Neuronal stem cell (in vitro differentiated cells): ENCODE data around the gene PHF21A.

ENCODE experiments used
- DNase-seq: peaks from one replicate; pipeline ENCODE4 v3.0.0-alpha.2; 2013; ENCODE audit warnings: low spot score
- H2AFZ ChIP-seq: one replicate; pipeline ENCODE4 v1.6.1; 2013; ENCODE audit warnings: mild to moderate bottlenecking, low read length, inconsistent platforms
- H2AK5ac ChIP-seq: 2 replicates; pipeline ENCODE4 v1.6.1; 2013; ENCODE audit warnings: low read depth, mild to moderate bottlenecking, inconsistent platforms, low read length, moderate library complexity, mixed read lengths
- H2BK120ac ChIP-seq: 2 replicates; pipeline ENCODE4 v1.6.1; 2013; ENCODE audit warnings: low read depth, mild to moderate bottlenecking, inconsistent platforms, low read length, moderate library complexity, mixed read lengths
- H2BK12ac ChIP-seq: one replicate; pipeline ENCODE4 v1.6.1; 2013; ENCODE audit warnings: low read length, inconsistent platforms
- H2BK15ac ChIP-seq: 2 replicates; pipeline ENCODE4 v1.6.1; 2013; ENCODE audit warnings: mild to moderate bottlenecking, low read length, inconsistent platforms, mixed read lengths
- H2BK5ac ChIP-seq: one replicate; pipeline ENCODE4 v1.6.1; 2013; ENCODE audit warnings: inconsistent platforms, mild to moderate bottlenecking, low read length, moderate library complexity
- H3K14ac ChIP-seq: one replicate; pipeline ENCODE4 v1.6.1; 2013; ENCODE audit warnings: low read length, inconsistent platforms
- H3K18ac ChIP-seq: 2 replicates; pipeline ENCODE4 v1.6.1; 2013; ENCODE audit warnings: low read length, inconsistent platforms
- H3K23ac ChIP-seq: 2 replicates; pipeline ENCODE4 v1.6.1; 2013; ENCODE audit warnings: low read depth, mild to moderate bottlenecking, mixed read lengths, low read length, inconsistent platforms; ENCODE audit not compliant: poor library complexity
- H3K27ac ChIP-seq: replicated peaks from 3 replicates; pipeline ENCODE4 v1.5.1; 2013; ENCODE audit warnings: low read length, inconsistent platforms
- H3K27me3 ChIP-seq, 3 experiments: 2 replicates each; pipeline ENCODE4 v1.6.1; 2013; ENCODE audit warnings: low read length in 3 of 3, mild to moderate bottlenecking in 2 of 3, inconsistent platforms in 1 of 3, low read depth in 1 of 3, mixed read lengths in 1 of 3, moderate library complexity in 1 of 3; ENCODE audit not compliant: control insufficient read depth in 3 of 3, insufficient read depth in 3 of 3
- H3K36me3 ChIP-seq, 2 donors: replicated peaks in 1 of 2; 2 replicates each; pipeline ENCODE4 v1.6.1; 2013; ENCODE audit warnings: low read length in 2 of 2; ENCODE audit not compliant: control insufficient read depth in 2 of 2, insufficient read depth in 2 of 2
- H3K4ac ChIP-seq: 2 replicates; pipeline ENCODE4 v1.6.1; 2013; ENCODE audit warnings: inconsistent platforms, mild to moderate bottlenecking, low read length, moderate library complexity
- H3K4me1 ChIP-seq, 2 donors: 1 replicate in 1 of 2; 2 replicates in 1 of 2; pipeline ENCODE4 v1.6.1; 2013; ENCODE audit warnings: low read length in 2 of 2, low read depth in 1 of 2; ENCODE audit not compliant: control insufficient read depth in 2 of 2, insufficient read depth in 1 of 2
- H3K4me2 ChIP-seq: one replicate; pipeline ENCODE4 v1.6.1; 2013; ENCODE audit warnings: mild to moderate bottlenecking, low read length, inconsistent platforms; ENCODE audit not compliant: insufficient read depth, poor library complexity, severe bottlenecking
- H3K4me3 ChIP-seq, 2 donors: 2 replicates each; pipeline ENCODE4 v1.5.1; 2013; ENCODE audit warnings: low read length in 2 of 2, mild to moderate bottlenecking in 2 of 2, inconsistent platforms in 1 of 2, moderate library complexity in 1 of 2
- H3K79me1 ChIP-seq: one replicate; pipeline ENCODE4 v1.6.1; 2013; ENCODE audit warnings: low read depth, mild to moderate bottlenecking, inconsistent platforms, low read length, moderate library complexity
- H3K9ac ChIP-seq: one replicate; pipeline ENCODE4 v1.6.1; 2013; ENCODE audit warnings: mild to moderate bottlenecking, low read depth, low read length, inconsistent platforms; ENCODE audit not compliant: poor library complexity
- H3K9me3 ChIP-seq, 2 donors: replicated peaks in 1 of 2; 2 replicates each; pipeline versions ENCODE3 to v1.6.1; 2013; ENCODE audit warnings: low read length in 2 of 2, mild to moderate bottlenecking in 2 of 2, inconsistent platforms in 1 of 2, low read depth in 1 of 2, mixed read lengths in 1 of 2, moderate library complexity in 1 of 2; ENCODE audit not compliant: control insufficient read depth in 2 of 2, insufficient read depth in 1 of 2
- H4K8ac ChIP-seq: one replicate; pipeline ENCODE4 v1.6.1; 2013; ENCODE audit warnings: low read depth, mild to moderate bottlenecking, inconsistent platforms, low read length, moderate library complexity
- H4K91ac ChIP-seq: one replicate; pipeline ENCODE4 v1.6.1; 2013; ENCODE audit warnings: low read length, low read depth, mild to moderate bottlenecking, inconsistent platforms; ENCODE audit not compliant: poor library complexity
- WGBS, 2 donors: extraction: QIAGEN DNeasy Blood & Tissue Kit; methylation state at CpG; one replicate each; pipeline ENCODE4 v1.1.7; 2013; ENCODE audit warnings: missing lambda C conversion rate in 2 of 2, mixed read lengths in 1 of 2; ENCODE audit not compliant: insufficient read length in 2 of 2, insufficient replicate concordance in 1 of 2; ENCODE audit errors: extremely low coverage in 2 of 2; 5-methylcytosine and 5-hydroxymethylcytosine counted together

Gene PHF21A

GRCh38 chr11:45902452-45903380 lies 218.5 kb downstream of the PHF21A start:
- Histone ChIP-seq H3K4me3 (no peak overlapping the region), H2AK5ac (no peak overlapping the region), H3K4ac (no peak overlapping the region), H2AFZ (no peak overlapping the region), H3K4me2 (no peak overlapping the region), H3K23ac (peak overlapping the region; percentile 67), H3K4me1 (peaks cover 18 to 27% of the 10 kb centered on the region in 2 donors), H2BK12ac (no peak overlapping the region), H3K36me3 (peaks cover 15 to 32% of the 10 kb centered on the region in 2 donors), H2BK120ac (no peak overlapping the region), H3K18ac (no peak overlapping the region), H3K9me3 (no peaks in the 10 kb centered on the region), H3K9ac (peak overlapping the region; percentile 40), H2BK5ac (no peak overlapping the region), H4K8ac (peak overlapping the region; percentile 10), H3K79me1 (peaks cover 3% of the 10 kb centered on the region), H2BK15ac (no peak overlapping the region), H3K27me3 (peaks cover 0 to 7% (median 0%) of the 10 kb centered on the region in 3 experiments), H4K91ac (no peak overlapping the region), H3K27ac (no peak overlapping the region), H3K14ac (no peak overlapping the region)
- no peak for DNase-seq
- WGBS, 2 donors = no CpG with 5 or more reads among the region's 56 CpGs

- Histone ChIP-seq H2AFZ (no peak overlapping the region), H3K18ac (no peak overlapping the region), H2BK12ac (no peak overlapping the region), H4K8ac (no peak overlapping the region), H3K27ac (no peak overlapping the region), H3K4me2 (no peak overlapping the region), H3K14ac (peak overlapping the region; percentile 31), H3K27me3 (peaks cover 0 to 7% (median 0%) of the 10 kb centered on the region in 3 experiments), H3K4me3 (peak overlapping the region in 1 of 2 donors; percentile 79), H3K36me3 (peaks cover 15 to 32% of the 10 kb centered on the region in 2 donors), H3K4me1 (peaks cover 22 to 35% of the 10 kb centered on the region in 2 donors), H3K9ac (peak overlapping the region; percentile 9), H2BK15ac (no peak overlapping the region), H2BK120ac (no peak overlapping the region), H2BK5ac (no peak overlapping the region), H3K23ac (no peak overlapping the region), H3K9me3 (no peaks in the 10 kb centered on the region), H3K4ac (no peak overlapping the region), H4K91ac (no peak overlapping the region), H2AK5ac (no peak overlapping the region), H3K79me1 (peaks cover 3% of the 10 kb centered on the region)
- DNase-seq = no peak
- no CpG with 5 or more reads among the region's 6 CpGs for WGBS, 2 donors
Observed at GRCh38 chr11:45901626-45902025, 219.6 kb downstream of the PHF21A start.

- WGBS, 2 donors = no CpG with 5 or more reads among the region's 8 CpGs
- Histone ChIP-seq H2AK5ac (peak overlapping the region; percentile 9), H3K36me3 (peaks cover 15 to 32% of the 10 kb centered on the region in 2 donors), H3K4me1 (peaks cover 25 to 41% of the 10 kb centered on the region in 2 donors), H2BK5ac (no peak overlapping the region), H3K79me1 (peaks cover 3% of the 10 kb centered on the region), H3K18ac (peak overlapping the region; percentile 4), H3K27me3 (peaks cover 0 to 7% (median 0%) of the 10 kb centered on the region in 3 experiments), H2BK12ac (no peak overlapping the region), H2BK15ac (peak overlapping the region; percentile 61), H3K9me3 (no peaks in the 10 kb centered on the region), H3K9ac (peak overlapping the region; percentile 54), H3K23ac (peak overlapping the region; percentile 57), H4K91ac (no peak overlapping the region), H3K4me2 (peak overlapping the region; percentile 87), H3K14ac (no peak overlapping the region), H3K4ac (no peak overlapping the region), H2AFZ (peak overlapping the region; percentile 93), H2BK120ac (no peak overlapping the region), H4K8ac (no peak overlapping the region), H3K4me3 (peak overlapping the region; percentile 79 to 84), H3K27ac (no peak overlapping the region)
- DNase-seq = no peak
Observed at GRCh38 chr11:45900916-45901617, 220.2 kb downstream of the PHF21A start.
